CD4-positive, alpha-beta T cell treated with Interleukin-6 for 4 hours (primary cell): ENCODE data around the gene COMMD10.

Source experiments
- DNase-seq: peaks from one replicate; pipeline ENCODE4 v3.0.0-alpha.2; 2020; ENCODE audit warnings: mixed read lengths

The COMMD10 gene

GRCh38 chr5:116297296-116297814 is 212.5 kb downstream of the COMMD10 start:
- no peak for DNase-seq

- DNase-seq, result no peak
These were observed 215.2 kb downstream of the COMMD10 start for GRCh38 chr5:116299746-116300640.

GRCh38 chr5:116301110-116301509 is 216.3 kb downstream of the COMMD10 start:
- no peak for DNase-seq

GRCh38 chr5:116303340-116303739 is 218.5 kb downstream of the COMMD10 start:
- DNase-seq, result no peak

DNA sequence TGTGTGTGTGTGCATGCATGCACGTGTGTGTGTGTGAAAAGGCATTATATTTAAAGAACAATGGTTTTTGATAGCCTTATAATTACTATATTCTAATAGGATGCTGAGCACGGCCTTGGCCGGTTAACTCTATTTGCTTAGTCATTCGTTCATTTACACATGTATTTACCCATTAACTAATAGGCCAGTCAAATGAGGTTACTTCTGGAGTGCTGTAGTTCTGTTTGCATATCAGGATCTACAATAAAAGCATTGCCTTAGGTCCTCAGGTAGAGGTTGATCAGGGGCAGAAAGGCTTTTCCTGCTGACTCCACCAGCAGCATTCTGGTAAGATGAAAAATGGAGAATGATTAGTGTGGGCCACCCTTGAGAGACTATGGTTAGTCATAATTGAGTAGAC is 219.0 kb downstream of the COMMD10 start:
- no peak for DNase-seq

- DNase-seq, result no peak
These were observed 221.1 kb downstream of the COMMD10 start for GRCh38 chr5:116305899-116306298.

- DNase-seq, result no peak
These were observed 222.0 kb downstream of the COMMD10 start for GRCh38 chr5:116306846-116307245.

GRCh38 chr5:116308391-116308790 is 223.6 kb downstream of the COMMD10 start:
- DNase-seq, result no peak

GRCh38 chr5:116313366-116313765 is 228.5 kb downstream of the COMMD10 start:
- no peak for DNase-seq

- no peak for DNase-seq
These were observed 230.7 kb downstream of the COMMD10 start for GRCh38 chr5:116315531-116315930.

- no peak for DNase-seq
These were observed 233.4 kb downstream of the COMMD10 start for GRCh38 chr5:116318091-116318854.

- DNase-seq, result no peak
These were observed 235.7 kb downstream of the COMMD10 start for GRCh38 chr5:116320486-116320885.

- DNase-seq, result no peak
These were observed 244.7 kb downstream of the COMMD10 start for GRCh38 chr5:116329503-116329902.

GRCh38 chr5:116340799-116341198 is 256.0 kb downstream of the COMMD10 start:
- no peak for DNase-seq
